A673 (cell line): ENCODE results near the gene ATRN. TPM values are rescaled to one million over a fixed set of nuclear protein-coding genes. Genes with fewer than 3 reads are reported as not detected.

ENCODE experiments used
- BruUV-seq: library from RNA; stranded (reverse); fragments of 400-500 nt; replicated peaks from 2 replicates; lab custom pipeline; 2021; lab: Mats Ljungman, UMichigan
- CTCF ChIA-PET: fragments of 300-600 bp; sonication (Branson Sonifier 250); formaldehyde crosslinking; loops from one replicate; lab custom pipeline; 2022; ENCODE audit warnings: antibody characterized with exemption; lab: Charles Lee
- POLR2A ChIA-PET: fragments of 300-600 bp; sonication (Branson Sonifier 250); formaldehyde crosslinking; loops from one replicate; lab custom pipeline; 2022; ENCODE audit warnings: antibody characterized with exemption; ENCODE audit not compliant: low non-redundant PET; lab: Charles Lee
- DNase-seq: peaks from one replicate; pipeline ENCODE4 v3.0.0-alpha.2; 2015; ENCODE audit warnings: low spot score
- H3K27ac ChIP-seq: fragments of 200-600 bp; sonication (generic); 2 replicates; pipeline ENCODE4 v1.5.1; 2016; ENCODE audit warnings: mixed run types, low read depth, mild to moderate bottlenecking, mixed read lengths, antibody characterized with exemption, low read length; ENCODE audit not compliant: poor library complexity, severe bottlenecking
- H3K27me3 ChIP-seq: fragments of 200-600 bp; sonication (generic); replicated peaks from 2 replicates; pipeline ENCODE4 v1.6.1; 2017; ENCODE audit warnings: mixed run types, low read depth, mild to moderate bottlenecking, mixed read lengths, antibody characterized with exemption, low read length; ENCODE audit not compliant: insufficient read depth, poor library complexity
- H3K36me3 ChIP-seq: fragments of 200-600 bp; sonication (generic); 2 replicates; pipeline ENCODE4 v1.6.1; 2016; ENCODE audit warnings: mixed run types, mild to moderate bottlenecking, mixed read lengths, antibody characterized with exemption, low read length; ENCODE audit not compliant: insufficient read depth, poor library complexity, severe bottlenecking
- H3K4me1 ChIP-seq: fragments of 200-600 bp; sonication (generic); 2 replicates; pipeline ENCODE4 v1.6.1; 2017; ENCODE audit warnings: mixed run types, mild to moderate bottlenecking, mixed read lengths, antibody characterized with exemption, low read length; ENCODE audit not compliant: insufficient read depth, poor library complexity, severe bottlenecking
- H3K4me3 ChIP-seq: fragments of 200-600 bp; sonication (generic); 2 replicates; pipeline ENCODE4 v1.5.1; 2016; ENCODE audit warnings: low read depth, mixed run types, mild to moderate bottlenecking, mixed read lengths, low read length; ENCODE audit not compliant: poor library complexity, severe bottlenecking
- H3K9me3 ChIP-seq: fragments of 200-600 bp; sonication (generic); 2 replicates; pipeline ENCODE4 v1.6.1; 2016; ENCODE audit warnings: mixed run types, low read depth, mild to moderate bottlenecking, mixed read lengths, antibody characterized with exemption, low read length; ENCODE audit not compliant: poor library complexity, severe bottlenecking
- EZH2 ChIP-seq: fragments of 200-600 bp; sonication (generic); IDR thresholded peaks from 2 replicates; pipeline ENCODE4 v1.6.1; 2017; ENCODE audit warnings: borderline replicate concordance, low read depth, mild to moderate bottlenecking, mixed read lengths, antibody characterized with exemption, low read length; ENCODE audit not compliant: poor library complexity, severe bottlenecking
- intact Hi-C: fragments of 100-400 bp; cut with micrococcal nuclease; formaldehyde crosslinking; loops from one replicate; pipeline ENCODE4 v1.10.0; 2022; ENCODE audit not compliant: unreplicated experiment
- total RNA-seq: library from RNA; stranded (reverse); gene quantifications from 2 replicates; pipeline ENCODE4 v1.2.3, GENCODE V29; 2021
- TF ChIP-seq, protein P1 (sequence below): fragments of 300-800, 200-600 bp; sonication (generic); conservative IDR thresholded peaks from 2 replicates; pipeline ENCODE4 v1.5.1; 2017; ENCODE audit warnings: low read depth, mild to moderate bottlenecking, antibody characterized with exemption, low read length, moderate library complexity, mixed read lengths

The ATRN gene
- total RNA-seq, 1 experiment from 2014 or later = 27.1 TPM

DNA sequence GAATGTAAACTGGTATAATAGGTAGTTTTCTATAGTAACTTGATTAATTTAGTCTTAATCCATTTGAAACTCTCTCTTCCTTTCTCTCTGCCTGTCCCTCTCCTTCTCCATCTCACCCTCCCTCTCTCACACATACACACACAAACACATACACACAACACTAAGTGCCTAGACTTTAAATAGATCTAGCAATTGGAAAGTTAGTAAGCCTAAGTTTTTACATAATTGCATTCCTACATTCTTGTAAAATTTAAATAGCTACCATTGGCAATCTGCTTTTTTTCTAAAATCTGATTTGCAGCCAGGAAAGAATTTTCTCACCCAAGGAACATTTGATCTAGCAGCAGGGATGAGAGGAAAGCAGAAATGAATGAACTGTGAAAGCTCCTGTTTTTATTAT, 176.7 kb downstream of the ATRN start:
- POLR2A ChIA-PET = no interaction called here
- Histone ChIP-seq H3K4me1 (no peaks in the 10 kb centered on the region), H3K27ac (no peak overlapping the region), H3K4me3 (no peak overlapping the region), H3K9me3 (no peaks in the 10 kb centered on the region), H3K27me3 (no peaks in the 10 kb centered on the region), H3K36me3 (no peaks in the 10 kb centered on the region)
- CTCF ChIA-PET = no interaction called here
- no peak for TF ChIP-seq EZH2
- TF ChIP-seq, protein P1, sequence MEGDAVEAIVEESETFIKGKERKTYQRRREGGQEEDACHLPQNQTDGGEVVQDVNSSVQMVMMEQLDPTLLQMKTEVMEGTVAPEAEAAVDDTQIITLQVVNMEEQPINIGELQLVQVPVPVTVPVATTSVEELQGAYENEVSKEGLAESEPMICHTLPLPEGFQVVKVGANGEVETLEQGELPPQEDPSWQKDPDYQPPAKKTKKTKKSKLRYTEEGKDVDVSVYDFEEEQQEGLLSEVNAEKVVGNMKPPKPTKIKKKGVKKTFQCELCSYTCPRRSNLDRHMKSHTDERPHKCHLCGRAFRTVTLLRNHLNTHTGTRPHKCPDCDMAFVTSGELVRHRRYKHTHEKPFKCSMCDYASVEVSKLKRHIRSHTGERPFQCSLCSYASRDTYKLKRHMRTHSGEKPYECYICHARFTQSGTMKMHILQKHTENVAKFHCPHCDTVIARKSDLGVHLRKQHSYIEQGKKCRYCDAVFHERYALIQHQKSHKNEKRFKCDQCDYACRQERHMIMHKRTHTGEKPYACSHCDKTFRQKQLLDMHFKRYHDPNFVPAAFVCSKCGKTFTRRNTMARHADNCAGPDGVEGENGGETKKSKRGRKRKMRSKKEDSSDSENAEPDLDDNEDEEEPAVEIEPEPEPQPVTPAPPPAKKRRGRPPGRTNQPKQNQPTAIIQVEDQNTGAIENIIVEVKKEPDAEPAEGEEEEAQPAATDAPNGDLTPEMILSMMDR = no peak
- intact Hi-C loops = no loop called here
- no TSS peak for BruUV-seq
- DNase-seq = no peak

GRCh38 chr20:3648951-3649350, 178.1 kb downstream of the ATRN start:
- no peak for DNase-seq
- POLR2A ChIA-PET = no interaction called here
- no peak overlapping the region for H3K27ac ChIP-seq
- H3K9me3 ChIP-seq = no peaks in the 10 kb centered on the region
- TF ChIP-seq, protein P1 = no peak
- no peak for TF ChIP-seq EZH2
- H3K36me3 ChIP-seq = no peaks in the 10 kb centered on the region
- H3K27me3 ChIP-seq = no peaks in the 10 kb centered on the region
- CTCF ChIA-PET = no interaction called here
- H3K4me3 ChIP-seq = no peak overlapping the region
- intact Hi-C loops = no loop called here
- BruUV-seq = no TSS peak
- H3K4me1 ChIP-seq = no peaks in the 10 kb centered on the region

DNA sequence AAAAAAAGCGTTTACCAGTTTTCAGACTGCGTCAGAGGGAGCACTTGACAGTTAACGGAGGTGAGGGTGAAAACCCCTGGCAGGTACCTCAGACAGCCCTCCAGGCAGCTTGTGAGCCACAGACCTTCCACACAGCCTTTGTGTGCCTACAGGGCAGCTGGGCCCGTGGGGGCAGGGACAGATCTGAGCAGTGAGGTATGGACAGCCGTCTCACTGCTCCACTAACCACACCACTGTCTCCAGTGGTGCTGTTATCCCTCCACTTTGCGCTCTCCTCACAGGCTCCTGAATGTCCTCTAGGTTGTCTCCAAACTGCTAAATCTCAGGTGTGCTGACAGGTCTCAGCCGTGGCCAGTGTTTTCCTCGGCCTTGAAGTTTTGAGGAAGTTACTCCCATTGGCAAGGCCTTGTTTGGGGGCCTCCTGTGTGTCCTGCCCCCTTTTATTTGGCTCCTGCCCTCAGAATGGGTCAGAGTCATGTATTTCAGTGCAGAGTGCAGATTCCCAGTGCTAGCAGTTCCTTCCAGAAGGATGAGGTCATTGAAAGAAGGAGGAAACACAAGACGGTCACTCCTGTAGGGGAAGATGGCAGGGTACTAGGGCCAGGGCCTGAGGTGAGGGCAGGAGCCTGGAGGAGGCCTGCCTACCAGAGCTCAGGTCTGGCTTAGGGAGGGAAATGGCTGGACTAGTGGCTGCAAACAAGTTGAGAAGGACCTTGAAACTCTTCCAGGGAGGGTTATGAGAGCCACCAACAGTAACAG, 180.6 kb downstream of the ATRN start:
- Histone ChIP-seq H3K27me3 (no peaks in the 10 kb centered on the region), H3K9me3 (no peaks in the 10 kb centered on the region), H3K4me1 (no peaks in the 10 kb centered on the region), H3K27ac (no peak overlapping the region), H3K36me3 (no peaks in the 10 kb centered on the region), H3K4me3 (no peak overlapping the region)
- ChIA-PET POLR2A (no interaction called here), CTCF (no interaction called here)
- no peak for DNase-seq
- TF ChIP-seq EZH2 = no peak
- TF ChIP-seq, protein P1 = no peak
- intact Hi-C loops = no loop called here
- no TSS peak for BruUV-seq
